ENCODE measurements around the gene NFIC.

GRCh38 chr19:3465552-3465951, 99.2 kb downstream of the NFIC start:
- no peak for TF ChIP-seq CTCF (IDR thresholded peaks at IDR 0.05; ENCODE audit: insufficient read depth, low read depth, low read length)
- no peak for TF ChIP-seq EZH2 (IDR thresholded peaks at IDR 0.05; ENCODE audit: insufficient read depth, low read length)

All from astrocyte (in vitro differentiated cells and primary cell).